MCF 10A (cell line): ENCODE measurements around the gene ASXL3. TPM values are rescaled to one million over a fixed set of nuclear protein-coding genes. Genes with fewer than 3 reads are reported as not detected.

Experiments used
- BruUV-seq: library from RNA; stranded (reverse); fragments of 400-500 nt; replicated peaks from 2 replicates; lab custom pipeline; 2021; lab: Mats Ljungman, UMichigan
- CTCF ChIA-PET: fragments of 300-600 bp; sonication (Branson Sonifier 250); formaldehyde crosslinking; extraction: SDS; loops from one replicate; lab custom pipeline; 2021; ENCODE audit warnings: antibody characterized with exemption, inconsistent platforms; lab: Yijun Ruan, JAX
- POLR2A ChIA-PET: fragments of 300-600, 350-650 bp; sonication (Branson Sonifier 250); formaldehyde crosslinking; extraction: SDS; loops from one replicate; lab custom pipeline; 2020; ENCODE audit warnings: antibody characterized with exemption, inconsistent platforms; lab: Yijun Ruan, JAX
- DNase-seq: peaks from one replicate; pipeline ENCODE4 v3.0.0-alpha.2; 2018; ENCODE audit not compliant: unreplicated experiment
- H3K27ac Mint-ChIP-seq: one replicate; pipeline ENCODE4 v1.8.0; 2022; ENCODE audit warnings: mild to moderate bottlenecking, low read depth, mixed read lengths; ENCODE audit not compliant: unreplicated experiment
- H3K27me3 Mint-ChIP-seq: one replicate; pipeline ENCODE4 v1.8.0; 2022; ENCODE audit warnings: mixed read lengths; ENCODE audit not compliant: insufficient read depth, unreplicated experiment
- H3K36me3 Mint-ChIP-seq: one replicate; pipeline ENCODE4 v1.8.0; 2022; ENCODE audit warnings: mild to moderate bottlenecking, moderate library complexity, mixed read lengths; ENCODE audit not compliant: insufficient read depth, unreplicated experiment
- H3K4me1 Mint-ChIP-seq: one replicate; pipeline ENCODE4 v1.8.0; 2022; ENCODE audit warnings: mixed read lengths; ENCODE audit not compliant: insufficient read depth, unreplicated experiment
- H3K4me3 Mint-ChIP-seq: one replicate; pipeline ENCODE4 v1.8.0; 2022; ENCODE audit warnings: mild to moderate bottlenecking, moderate library complexity, mixed read lengths; ENCODE audit not compliant: unreplicated experiment
- H3K9me3 Mint-ChIP-seq: one replicate; pipeline ENCODE4 v1.8.0; 2022; ENCODE audit warnings: mixed read lengths; ENCODE audit not compliant: unreplicated experiment
- intact Hi-C: fragments of 100-400 bp; cut with micrococcal nuclease; formaldehyde crosslinking; loops from 2 replicates; pipeline ENCODE4 v1.14.1; 2022
- total RNA-seq: library from RNA; stranded (reverse); gene quantifications from 2 replicates; pipeline ENCODE4 v1.2.3, GENCODE V29; 2022
- TF ChIP-seq, protein P1 (sequence below): fragments of 200-600 bp; IDR thresholded peaks from one replicate; pipeline ENCODE4 v1.8.0; 2022; ENCODE audit warnings: antibody characterized with exemption, mild to moderate bottlenecking; ENCODE audit not compliant: unreplicated experiment

The ASXL3 gene
- total RNA-seq, 1 experiment from 2014 or later = not detected

DNA sequence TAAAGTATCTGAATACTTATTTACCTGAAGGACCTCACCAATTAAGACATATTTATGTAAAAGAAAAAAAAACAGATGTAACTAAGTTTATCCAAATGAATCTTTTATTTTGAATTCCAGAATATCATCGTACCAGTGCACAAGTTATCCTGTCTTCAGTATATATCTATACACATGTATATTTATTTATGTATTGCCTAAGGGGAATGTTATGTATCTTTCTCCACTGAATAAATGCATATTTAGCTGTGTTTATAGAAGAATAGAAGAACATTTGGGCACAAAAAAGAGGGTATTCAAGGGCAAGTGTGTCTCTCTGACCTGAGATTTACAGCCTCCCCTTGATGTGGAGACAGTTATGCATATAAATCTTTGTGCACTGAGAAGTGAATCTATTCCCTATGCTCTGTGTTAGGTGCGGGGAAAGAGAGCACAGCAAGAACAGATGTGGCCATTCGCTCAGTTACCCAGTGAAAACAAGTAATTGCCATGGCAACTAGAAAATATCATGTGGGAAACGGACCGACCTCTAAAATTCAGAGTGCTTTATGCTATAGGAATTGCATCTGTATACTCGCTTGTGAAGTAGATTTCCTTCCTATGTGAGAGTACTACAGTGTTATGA, 39.5 kb upstream of the ASXL3 start:
- ChIA-PET CTCF (no interaction called here), POLR2A (interaction anchor here (0.6 kb wide), 1 partner anchor 38 kb away, joined by 4 read pairs; no protein-coding TSS in a partner anchor)
- DNase-seq = no peak
- intact Hi-C loops = no loop called here
- Mint-ChIP-seq H3K27ac (no peak overlapping the region), H3K36me3 (no peaks in the 10 kb centered on the region), H3K4me3 (no peak overlapping the region), H3K4me1 (no peaks in the 10 kb centered on the region), H3K27me3 (peaks cover 17% of the 10 kb centered on the region), H3K9me3 (no peaks in the 10 kb centered on the region)
- BruUV-seq = no TSS peak
- TF ChIP-seq, protein P1, sequence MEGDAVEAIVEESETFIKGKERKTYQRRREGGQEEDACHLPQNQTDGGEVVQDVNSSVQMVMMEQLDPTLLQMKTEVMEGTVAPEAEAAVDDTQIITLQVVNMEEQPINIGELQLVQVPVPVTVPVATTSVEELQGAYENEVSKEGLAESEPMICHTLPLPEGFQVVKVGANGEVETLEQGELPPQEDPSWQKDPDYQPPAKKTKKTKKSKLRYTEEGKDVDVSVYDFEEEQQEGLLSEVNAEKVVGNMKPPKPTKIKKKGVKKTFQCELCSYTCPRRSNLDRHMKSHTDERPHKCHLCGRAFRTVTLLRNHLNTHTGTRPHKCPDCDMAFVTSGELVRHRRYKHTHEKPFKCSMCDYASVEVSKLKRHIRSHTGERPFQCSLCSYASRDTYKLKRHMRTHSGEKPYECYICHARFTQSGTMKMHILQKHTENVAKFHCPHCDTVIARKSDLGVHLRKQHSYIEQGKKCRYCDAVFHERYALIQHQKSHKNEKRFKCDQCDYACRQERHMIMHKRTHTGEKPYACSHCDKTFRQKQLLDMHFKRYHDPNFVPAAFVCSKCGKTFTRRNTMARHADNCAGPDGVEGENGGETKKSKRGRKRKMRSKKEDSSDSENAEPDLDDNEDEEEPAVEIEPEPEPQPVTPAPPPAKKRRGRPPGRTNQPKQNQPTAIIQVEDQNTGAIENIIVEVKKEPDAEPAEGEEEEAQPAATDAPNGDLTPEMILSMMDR = no peak

DNA sequence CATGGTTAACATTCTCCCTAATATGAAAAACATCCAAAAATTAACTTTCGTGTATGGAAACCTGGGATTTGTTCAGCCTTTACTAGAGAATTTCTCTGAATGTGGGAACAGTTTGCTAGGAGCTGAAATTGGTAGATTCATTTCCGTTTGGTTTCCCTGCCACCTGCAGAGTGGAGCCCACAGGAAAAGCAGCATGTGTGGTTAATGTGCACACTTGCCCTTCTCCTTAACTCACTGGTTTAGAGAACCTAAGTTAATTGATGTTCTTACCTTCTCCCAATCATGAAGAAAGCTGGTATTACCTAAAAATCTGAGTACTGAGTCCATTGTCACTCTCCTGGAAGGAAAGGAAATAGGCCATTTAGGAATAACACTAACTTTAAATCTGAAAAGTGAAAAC, 37.6 kb upstream of the ASXL3 start:
- peaks cover 27% of the 10 kb centered on the region for H3K27me3 Mint-ChIP-seq
- BruUV-seq = no TSS peak
- TF ChIP-seq, protein P1 = no peak
- no peak overlapping the region for H3K4me3 Mint-ChIP-seq
- H3K4me1 Mint-ChIP-seq = no peaks in the 10 kb centered on the region
- H3K9me3 Mint-ChIP-seq = no peaks in the 10 kb centered on the region
- DNase-seq = no peak
- H3K36me3 Mint-ChIP-seq = no peaks in the 10 kb centered on the region
- no peak overlapping the region for H3K27ac Mint-ChIP-seq
- ChIA-PET CTCF (interaction anchor here (0.7 kb wide), 1 partner anchor 26 kb away, joined by 8 read pairs; no protein-coding TSS in a partner anchor), POLR2A (no interaction called here)
- intact Hi-C loops = no loop called here

DNA sequence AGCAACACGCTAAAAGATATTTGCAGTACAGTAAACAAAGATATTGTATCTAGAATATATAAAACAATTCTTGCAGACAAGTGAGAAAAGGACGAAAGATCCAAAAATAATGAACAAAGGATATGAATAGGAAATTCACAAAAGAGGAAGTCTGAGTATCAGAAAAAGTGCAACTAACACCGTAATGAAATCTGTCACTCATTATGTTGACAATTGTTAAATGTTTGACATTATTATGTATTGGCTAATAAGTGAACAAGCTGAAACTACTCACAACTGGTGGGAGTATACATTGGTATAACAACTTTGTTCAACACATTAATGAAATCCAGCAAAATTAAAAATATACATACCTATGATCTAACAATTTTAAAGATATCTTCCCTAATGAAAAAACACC, 36.7 kb upstream of the ASXL3 start:
- CTCF ChIA-PET = interaction anchor here (0.6 to 0.7 kb wide), 2 partner anchors 27 to 315 kb away, joined by 3 to 8 read pairs; no protein-coding TSS in a partner anchor
- Mint-ChIP-seq H3K4me1 (no peaks in the 10 kb centered on the region), H3K36me3 (no peaks in the 10 kb centered on the region), H3K9me3 (no peaks in the 10 kb centered on the region), H3K4me3 (no peak overlapping the region), H3K27me3 (peaks cover 27% of the 10 kb centered on the region), H3K27ac (no peak overlapping the region)
- TF ChIP-seq, protein P1 = no peak
- no peak for DNase-seq
- intact Hi-C loops = no loop called here
- no TSS peak for BruUV-seq
- POLR2A ChIA-PET = interaction anchor here (0.9 kb wide), 1 partner anchor 14 kb away, joined by 3 read pairs; no protein-coding TSS in a partner anchor

DNA sequence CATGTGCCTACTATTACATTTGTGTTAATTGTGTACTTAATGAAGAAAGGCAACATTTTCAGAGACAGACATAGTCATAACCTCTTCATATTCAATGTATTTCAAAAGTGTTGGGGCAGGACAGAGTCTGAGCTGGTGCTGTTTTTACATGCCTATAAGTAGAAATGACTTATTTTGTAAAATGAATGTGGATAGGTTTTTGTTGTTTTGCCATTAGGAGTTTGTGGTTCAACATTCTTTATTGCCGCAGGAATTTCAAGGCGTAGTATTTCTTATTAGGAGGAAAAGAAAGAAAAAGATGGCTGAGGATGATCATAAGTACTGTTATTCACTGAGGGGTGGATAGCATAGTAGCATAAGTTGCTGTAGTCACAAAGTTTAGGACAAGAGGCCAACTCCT, 21.2 kb upstream of the ASXL3 start:
- DNase-seq = no peak
- Mint-ChIP-seq H3K9me3 (no peaks in the 10 kb centered on the region), H3K4me3 (no peak overlapping the region), H3K27ac (no peak overlapping the region), H3K27me3 (no peaks in the 10 kb centered on the region), H3K4me1 (peaks cover 9% of the 10 kb centered on the region), H3K36me3 (no peaks in the 10 kb centered on the region)
- intact Hi-C loops = no loop called here
- POLR2A ChIA-PET = no interaction called here
- CTCF ChIA-PET = no interaction called here
- TF ChIP-seq, protein P1 = no peak
- BruUV-seq = no TSS peak
